Smooth muscle cell (in vitro differentiated cells): ENCODE data around the gene ACTN1. TPM values are rescaled to one million over a fixed set of nuclear protein-coding genes. Genes with fewer than 3 reads are reported as not detected.

Source experiments
- DNase-seq: peaks from one replicate; lab custom pipeline; 2025; ENCODE audit not compliant: unreplicated experiment; lab: John Stamatoyannopoulos, UW
- H2AFZ ChIP-seq: fragments of 200-600 bp; sonication (generic); 2 replicates; pipeline ENCODE4 v1.6.0; 2016; ENCODE audit warnings: antibody characterized with exemption, low read depth, mild to moderate bottlenecking
- H3F3A ChIP-seq: fragments of 200-600 bp; sonication (generic); 2 replicates; pipeline ENCODE4 v1.6.0; 2017; ENCODE audit warnings: antibody characterized with exemption, low read depth
- H3K27ac ChIP-seq: fragments of 200-600 bp; sonication (generic); 2 replicates; pipeline ENCODE4 v1.5.1; 2016; ENCODE audit warnings: low read depth, mild to moderate bottlenecking
- H3K27me3 ChIP-seq: fragments of 200-600 bp; sonication (generic); 2 replicates; pipeline ENCODE4 v1.6.1; 2016; ENCODE audit warnings: low read depth, mild to moderate bottlenecking
- H3K36me3 ChIP-seq: fragments of 200-600 bp; sonication (generic); 2 replicates; pipeline ENCODE4 v1.5.1; 2016; ENCODE audit warnings: low read depth
- H3K4me1 ChIP-seq: fragments of 200-600 bp; sonication (generic); 2 replicates; pipeline ENCODE4 v1.5.1; 2016; ENCODE audit warnings: low read depth
- H3K4me2 ChIP-seq: fragments of 200-600 bp; sonication (generic); 2 replicates; pipeline ENCODE4 v1.6.0; 2016; ENCODE audit warnings: mild to moderate bottlenecking
- H3K4me3 ChIP-seq: fragments of 200-600 bp; sonication (generic); 2 replicates; pipeline ENCODE4 v1.5.1; 2016; ENCODE audit warnings: mild to moderate bottlenecking
- H3K79me2 ChIP-seq: fragments of 200-600 bp; sonication (generic); 2 replicates; pipeline ENCODE4 v1.6.0; 2016; ENCODE audit warnings: low read depth, mild to moderate bottlenecking
- H3K9ac ChIP-seq: fragments of 200-600 bp; sonication (generic); 2 replicates; pipeline ENCODE4 v1.6.0; 2016; ENCODE audit warnings: low read depth
- H3K9me3 ChIP-seq: fragments of 200-600 bp; sonication (generic); replicated peaks from 2 replicates; pipeline ENCODE4 v1.5.1; 2016; ENCODE audit warnings: low read depth
- H4K20me1 ChIP-seq: fragments of 200-600 bp; sonication (generic); 2 replicates; pipeline ENCODE4 v1.6.0; 2016; ENCODE audit warnings: low read depth
- CTCF ChIP-seq: fragments of 200-600 bp; sonication (generic); IDR thresholded peaks from 2 replicates; pipeline ENCODE4 v1.5.1; 2017; ENCODE audit warnings: borderline replicate concordance, mild to moderate bottlenecking, antibody characterized with exemption; ENCODE audit not compliant: insufficient read depth, poor library complexity, severe bottlenecking
- WGBS: methylation state at CpG from one replicate; pipeline ENCODE4 v1.1.7; 2016; ENCODE audit warnings: low lambda C conversion rate; 5-methylcytosine and 5-hydroxymethylcytosine counted together
- polyA plus RNA-seq: library from polyadenylated mRNA; unstranded; fragments of >200 nt; fragmentation: Nextera tagmentation; extraction: Ambion mirVana; gene quantifications from 2 replicates; pipeline ENCODE4 v1.2.1, GENCODE V29; 2016
- total RNA-seq: library from RNA; depleted of rRNA; stranded (reverse); fragments of >200 nt; gene quantifications from 2 replicates; pipeline ENCODE4 v1.2.3, GENCODE V29; 2014

ACTN1 gene
- total and polyA plus RNA-seq, 2 experiments from 2014 or later: 422 to 806 TPM

GRCh38 chr14:68957775-68958174 lies 21.3 kb downstream of the ACTN1 start:
- H4K20me1 ChIP-seq: peaks cover 100% of the 10 kb centered on the region
- no peak for DNase-seq
- peaks cover 73% of the 10 kb centered on the region for H3F3A ChIP-seq
- TF ChIP-seq CTCF: no peak
- H2AFZ ChIP-seq: no peak overlapping the region
- H3K4me3 ChIP-seq: no peak overlapping the region
- no peaks in the 10 kb centered on the region for H3K36me3 ChIP-seq
- H3K4me1 ChIP-seq: peaks cover 49% of the 10 kb centered on the region
- no peaks in the 10 kb centered on the region for H3K27me3 ChIP-seq
- peak overlapping the region; percentile 96 for H3K27ac ChIP-seq
- WGBS: 88% methylated on average over 12 of the region's 12 CpGs
- peak overlapping the region; percentile 48 for H3K4me2 ChIP-seq
- peaks cover 92% of the 10 kb centered on the region for H3K79me2 ChIP-seq
- peak overlapping the region; percentile 0 for H3K9ac ChIP-seq
- H3K9me3 ChIP-seq: no peaks in the 10 kb centered on the region

GRCh38 chr14:68956724-68957123 lies 22.4 kb downstream of the ACTN1 start:
- no peak for TF ChIP-seq CTCF
- Histone ChIP-seq H2AFZ (no peak overlapping the region), H4K20me1 (peaks cover 100% of the 10 kb centered on the region), H3K27me3 (no peaks in the 10 kb centered on the region), H3K9ac (no peak overlapping the region), H3K4me1 (peaks cover 49% of the 10 kb centered on the region), H3K27ac (peak overlapping the region; percentile 96), H3K36me3 (no peaks in the 10 kb centered on the region), H3K79me2 (peaks cover 91% of the 10 kb centered on the region), H3K4me2 (peak overlapping the region; percentile 41), H3K9me3 (no peaks in the 10 kb centered on the region), H3K4me3 (no peak overlapping the region), H3F3A (peaks cover 80% of the 10 kb centered on the region)
- DNase-seq: no peak
- 63% methylated on average over 3 of the region's 3 CpGs for WGBS

GRCh38 chr14:68955851-68956179 lies 23.3 kb downstream of the ACTN1 start:
- H3K4me1 ChIP-seq: peaks cover 50% of the 10 kb centered on the region

More at GRCh38 chr14:68955851-68956179, 23.3 kb downstream of the ACTN1 start:
- Histone ChIP-seq H3K27me3 (no peaks in the 10 kb centered on the region), H4K20me1 (peaks cover 100% of the 10 kb centered on the region), H3K36me3 (no peaks in the 10 kb centered on the region), H3K27ac (peak overlapping the region; percentile 96), H3K9me3 (no peaks in the 10 kb centered on the region), H3K79me2 (peaks cover 91% of the 10 kb centered on the region), H3K9ac (no peak overlapping the region), H3F3A (peaks cover 77% of the 10 kb centered on the region), H3K4me2 (peak overlapping the region; percentile 41), H2AFZ (no peak overlapping the region), H3K4me3 (no peak overlapping the region)
- DNase-seq: no peak
- 55% methylated on average over 5 of the region's 5 CpGs for WGBS
- TF ChIP-seq CTCF: no peak
